Neural cell (in vitro differentiated cells): ENCODE data around the gene TIE1. TPM values are rescaled to one million over a fixed set of nuclear protein-coding genes. Genes with fewer than 3 reads are reported as not detected.

Source experiments
- H2AFZ ChIP-seq: fragments of 200-600, 300-800 bp; sonication (generic), shearing (Covaris generic); 2 replicates; pipeline ENCODE4 v1.6.0; 2014; ENCODE audit warnings: low read depth, mild to moderate bottlenecking, antibody characterized with exemption, low read length, moderate library complexity
- H3F3A ChIP-seq: fragments of 200-600 bp; shearing (Covaris generic); 2 replicates; pipeline ENCODE4 v1.6.1; 2016; ENCODE audit warnings: mild to moderate bottlenecking, moderate library complexity, mixed read lengths, antibody characterized with exemption, low read length; ENCODE audit not compliant: insufficient read depth, poor library complexity, severe bottlenecking
- H3K27ac ChIP-seq: fragments of 200-600, 300-800 bp; sonication (generic), shearing (Covaris generic); 2 replicates; pipeline ENCODE4 v1.5.1; 2014; ENCODE audit warnings: mild to moderate bottlenecking, low read length, moderate library complexity
- H3K27me3 ChIP-seq: fragments of 300-800, 200-600 bp; sonication (generic), shearing (Covaris generic); 2 replicates; pipeline ENCODE4 v1.6.0; 2014; ENCODE audit warnings: mild to moderate bottlenecking, low read depth, low read length, moderate library complexity; ENCODE audit not compliant: insufficient read depth
- H3K36me3 ChIP-seq: fragments of 300-800, 200-600 bp; sonication (generic), shearing (Covaris generic); 2 replicates; pipeline ENCODE4 v1.5.1; 2014; ENCODE audit warnings: mild to moderate bottlenecking, antibody characterized with exemption, low read length, moderate library complexity; ENCODE audit not compliant: insufficient read depth
- H3K4me2 ChIP-seq: fragments of 300-800, 200-600 bp; sonication (generic), shearing (Covaris generic); 2 replicates; pipeline ENCODE4 v1.6.0; 2014; ENCODE audit warnings: mild to moderate bottlenecking, low read length
- H3K4me3 ChIP-seq: fragments of 300-800, 200-600 bp; sonication (generic), shearing (Covaris generic); 2 replicates; pipeline ENCODE4 v1.5.1; 2014; ENCODE audit warnings: mild to moderate bottlenecking, low read length, moderate library complexity
- H3K79me2 ChIP-seq: fragments of 200-600 bp; shearing (Covaris generic); replicated peaks from 2 replicates; pipeline ENCODE4 v1.6.0; 2014; ENCODE audit warnings: mild to moderate bottlenecking, low read length, moderate library complexity; ENCODE audit not compliant: insufficient read depth
- H3K9ac ChIP-seq: fragments of 300-800, 200-600 bp; sonication (generic), shearing (Covaris generic); 2 replicates; pipeline ENCODE4 v1.6.1; 2016; ENCODE audit warnings: mild to moderate bottlenecking, low read length, mixed read lengths
- H3K9me2 ChIP-seq: fragments of 200-600 bp; shearing (Covaris generic); 2 replicates; pipeline ENCODE4 v1.6.1; 2016; ENCODE audit warnings: mild to moderate bottlenecking, low read length, mixed read lengths; ENCODE audit not compliant: insufficient read depth
- H3K9me3 ChIP-seq: fragments of 200-600, 300-800 bp; sonication (generic), shearing (Covaris generic); 2 replicates; pipeline ENCODE4 v1.6.1; 2016; ENCODE audit warnings: mild to moderate bottlenecking, mixed run types, low read length, moderate library complexity, mixed read lengths
- H4K20me1 ChIP-seq: fragments of 200-600 bp; shearing (Covaris generic); 2 replicates; pipeline ENCODE4 v1.6.1; 2016; ENCODE audit warnings: mild to moderate bottlenecking, mixed run types; ENCODE audit not compliant: insufficient read depth
- EP300 ChIP-seq: fragments of 450-650 bp; conservative IDR thresholded peaks from 2 replicates; pipeline ENCODE4 v1.6.1; 2014; ENCODE audit warnings: antibody characterized with exemption, mild to moderate bottlenecking, moderate library complexity; ENCODE audit not compliant: poor library complexity, severe bottlenecking
- EZH2 ChIP-seq: fragments of 200-600, 300-800 bp; shearing (Covaris generic), sonication (generic); IDR thresholded peaks from 2 replicates; pipeline ENCODE4 v1.6.1; 2014; ENCODE audit warnings: antibody characterized with exemption, low read length, borderline replicate concordance, mild to moderate bottlenecking; ENCODE audit not compliant: insufficient read depth, poor library complexity, severe bottlenecking
- MXI1 ChIP-seq: fragments of 450-650 bp; conservative IDR thresholded peaks from 2 replicates; pipeline ENCODE4 v1.6.1; 2014; ENCODE audit warnings: antibody characterized with exemption, mild to moderate bottlenecking; ENCODE audit not compliant: poor library complexity, severe bottlenecking
- POLR2AphosphoS5 ChIP-seq: IDR thresholded peaks from 2 replicates; pipeline ENCODE4 v1.6.1; 2012
- RAD21 ChIP-seq: fragments of 450-650 bp; conservative IDR thresholded peaks from 2 replicates; pipeline ENCODE4 v1.6.1; 2014; ENCODE audit warnings: antibody characterized with exemption, mild to moderate bottlenecking, moderate library complexity
- SMC3 ChIP-seq: fragments of 450-650 bp; conservative IDR thresholded peaks from 2 replicates; pipeline ENCODE4 v1.6.1; 2014; ENCODE audit warnings: antibody characterized with exemption, mild to moderate bottlenecking, moderate library complexity; ENCODE audit not compliant: poor library complexity
- TAF1 ChIP-seq: IDR thresholded peaks from 2 replicates; pipeline ENCODE4 v1.6.1; 2012; ENCODE audit warnings: low read depth
- polyA plus RNA-seq: library from polyadenylated mRNA; depleted of rRNA; stranded (reverse); fragments of >200 nt; gene quantifications from 2 replicates; pipeline ENCODE4 v1.2.3, GENCODE V29; 2014
- TF ChIP-seq, protein P1 (sequence below): fragments of 450-650 bp; IDR thresholded peaks from 2 replicates; pipeline ENCODE4 v1.5.1; 2014; ENCODE audit warnings: antibody characterized with exemption, mild to moderate bottlenecking, moderate library complexity; ENCODE audit not compliant: poor library complexity, severe bottlenecking
- TF ChIP-seq, protein P2 (sequence below): IDR thresholded peaks from 2 replicates; pipeline ENCODE4 v1.6.1; 2012; ENCODE audit warnings: borderline replicate concordance

Gene TIE1
- polyA plus RNA-seq, 1 donor from 2014 or later, result not detected

DNA sequence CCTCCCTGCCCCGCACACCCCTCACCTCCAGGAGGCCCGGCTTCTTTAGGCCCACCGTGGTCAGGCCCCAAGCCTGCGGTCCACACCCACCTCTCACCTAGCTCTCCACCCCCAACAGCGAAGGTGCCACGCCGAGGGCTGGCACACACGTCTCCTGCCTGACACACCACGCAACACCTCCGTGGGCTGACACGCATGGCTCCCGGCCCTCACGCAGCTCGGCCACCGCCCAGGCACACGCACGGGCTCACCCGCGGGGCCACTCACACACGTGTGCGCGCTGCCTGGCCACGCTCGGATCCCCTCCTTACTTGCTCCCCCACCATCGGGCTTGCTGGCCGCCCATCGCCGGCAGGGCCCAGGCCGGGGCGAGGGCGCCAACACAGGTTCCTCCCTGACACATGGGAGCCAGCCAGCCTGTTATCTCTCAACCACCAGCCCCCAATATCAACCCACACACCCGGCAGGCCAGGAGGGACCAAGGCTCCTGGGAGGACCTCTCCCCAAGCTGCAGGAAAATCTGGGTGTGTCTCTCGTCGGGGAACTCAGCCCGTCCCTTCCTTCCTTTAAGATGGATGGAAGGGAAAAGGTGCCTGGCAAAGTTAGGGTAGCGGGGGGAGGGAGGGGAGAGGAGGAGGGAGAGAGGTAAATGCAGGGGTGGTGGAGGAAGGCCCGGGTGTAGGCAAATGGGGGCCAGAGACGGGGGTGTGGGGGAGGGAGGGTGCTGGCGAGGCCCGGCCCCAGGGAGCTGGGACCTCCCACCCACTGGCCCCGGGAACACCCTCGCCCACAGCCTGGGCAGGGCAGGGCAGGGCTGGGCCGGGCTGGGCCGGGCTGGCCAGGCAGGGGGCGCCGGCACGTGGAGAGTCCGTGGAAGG is 66.5 kb downstream of the TIE1 start:
- Histone ChIP-seq H3K9me2 (no peaks in the 10 kb centered on the region), H4K20me1 (no peaks in the 10 kb centered on the region), H3K9ac (no peak overlapping the region), H3K9me3 (no peaks in the 10 kb centered on the region), H2AFZ (no peak overlapping the region), H3K79me2 (peaks cover 3% of the 10 kb centered on the region), H3F3A (no peaks in the 10 kb centered on the region), H3K27ac (no peak overlapping the region), H3K4me3 (peak overlapping the region; percentile 53), H3K27me3 (no peaks in the 10 kb centered on the region), H3K36me3 (no peaks in the 10 kb centered on the region), H3K4me2 (no peak overlapping the region)
- TF ChIP-seq POLR2AphosphoS5, result no peak
- no peak for TF ChIP-seq MXI1
- TF ChIP-seq EZH2, result no peak
- no peak for TF ChIP-seq EP300
- TF ChIP-seq, protein P1, sequence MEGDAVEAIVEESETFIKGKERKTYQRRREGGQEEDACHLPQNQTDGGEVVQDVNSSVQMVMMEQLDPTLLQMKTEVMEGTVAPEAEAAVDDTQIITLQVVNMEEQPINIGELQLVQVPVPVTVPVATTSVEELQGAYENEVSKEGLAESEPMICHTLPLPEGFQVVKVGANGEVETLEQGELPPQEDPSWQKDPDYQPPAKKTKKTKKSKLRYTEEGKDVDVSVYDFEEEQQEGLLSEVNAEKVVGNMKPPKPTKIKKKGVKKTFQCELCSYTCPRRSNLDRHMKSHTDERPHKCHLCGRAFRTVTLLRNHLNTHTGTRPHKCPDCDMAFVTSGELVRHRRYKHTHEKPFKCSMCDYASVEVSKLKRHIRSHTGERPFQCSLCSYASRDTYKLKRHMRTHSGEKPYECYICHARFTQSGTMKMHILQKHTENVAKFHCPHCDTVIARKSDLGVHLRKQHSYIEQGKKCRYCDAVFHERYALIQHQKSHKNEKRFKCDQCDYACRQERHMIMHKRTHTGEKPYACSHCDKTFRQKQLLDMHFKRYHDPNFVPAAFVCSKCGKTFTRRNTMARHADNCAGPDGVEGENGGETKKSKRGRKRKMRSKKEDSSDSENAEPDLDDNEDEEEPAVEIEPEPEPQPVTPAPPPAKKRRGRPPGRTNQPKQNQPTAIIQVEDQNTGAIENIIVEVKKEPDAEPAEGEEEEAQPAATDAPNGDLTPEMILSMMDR, result no peak
- TF ChIP-seq SMC3, result no peak
- TF ChIP-seq, protein P2, sequence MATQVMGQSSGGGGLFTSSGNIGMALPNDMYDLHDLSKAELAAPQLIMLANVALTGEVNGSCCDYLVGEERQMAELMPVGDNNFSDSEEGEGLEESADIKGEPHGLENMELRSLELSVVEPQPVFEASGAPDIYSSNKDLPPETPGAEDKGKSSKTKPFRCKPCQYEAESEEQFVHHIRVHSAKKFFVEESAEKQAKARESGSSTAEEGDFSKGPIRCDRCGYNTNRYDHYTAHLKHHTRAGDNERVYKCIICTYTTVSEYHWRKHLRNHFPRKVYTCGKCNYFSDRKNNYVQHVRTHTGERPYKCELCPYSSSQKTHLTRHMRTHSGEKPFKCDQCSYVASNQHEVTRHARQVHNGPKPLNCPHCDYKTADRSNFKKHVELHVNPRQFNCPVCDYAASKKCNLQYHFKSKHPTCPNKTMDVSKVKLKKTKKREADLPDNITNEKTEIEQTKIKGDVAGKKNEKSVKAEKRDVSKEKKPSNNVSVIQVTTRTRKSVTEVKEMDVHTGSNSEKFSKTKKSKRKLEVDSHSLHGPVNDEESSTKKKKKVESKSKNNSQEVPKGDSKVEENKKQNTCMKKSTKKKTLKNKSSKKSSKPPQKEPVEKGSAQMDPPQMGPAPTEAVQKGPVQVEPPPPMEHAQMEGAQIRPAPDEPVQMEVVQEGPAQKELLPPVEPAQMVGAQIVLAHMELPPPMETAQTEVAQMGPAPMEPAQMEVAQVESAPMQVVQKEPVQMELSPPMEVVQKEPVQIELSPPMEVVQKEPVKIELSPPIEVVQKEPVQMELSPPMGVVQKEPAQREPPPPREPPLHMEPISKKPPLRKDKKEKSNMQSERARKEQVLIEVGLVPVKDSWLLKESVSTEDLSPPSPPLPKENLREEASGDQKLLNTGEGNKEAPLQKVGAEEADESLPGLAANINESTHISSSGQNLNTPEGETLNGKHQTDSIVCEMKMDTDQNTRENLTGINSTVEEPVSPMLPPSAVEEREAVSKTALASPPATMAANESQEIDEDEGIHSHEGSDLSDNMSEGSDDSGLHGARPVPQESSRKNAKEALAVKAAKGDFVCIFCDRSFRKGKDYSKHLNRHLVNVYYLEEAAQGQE, result no peak
- no peak for TF ChIP-seq TAF1
- TF ChIP-seq RAD21, result no peak

DNA sequence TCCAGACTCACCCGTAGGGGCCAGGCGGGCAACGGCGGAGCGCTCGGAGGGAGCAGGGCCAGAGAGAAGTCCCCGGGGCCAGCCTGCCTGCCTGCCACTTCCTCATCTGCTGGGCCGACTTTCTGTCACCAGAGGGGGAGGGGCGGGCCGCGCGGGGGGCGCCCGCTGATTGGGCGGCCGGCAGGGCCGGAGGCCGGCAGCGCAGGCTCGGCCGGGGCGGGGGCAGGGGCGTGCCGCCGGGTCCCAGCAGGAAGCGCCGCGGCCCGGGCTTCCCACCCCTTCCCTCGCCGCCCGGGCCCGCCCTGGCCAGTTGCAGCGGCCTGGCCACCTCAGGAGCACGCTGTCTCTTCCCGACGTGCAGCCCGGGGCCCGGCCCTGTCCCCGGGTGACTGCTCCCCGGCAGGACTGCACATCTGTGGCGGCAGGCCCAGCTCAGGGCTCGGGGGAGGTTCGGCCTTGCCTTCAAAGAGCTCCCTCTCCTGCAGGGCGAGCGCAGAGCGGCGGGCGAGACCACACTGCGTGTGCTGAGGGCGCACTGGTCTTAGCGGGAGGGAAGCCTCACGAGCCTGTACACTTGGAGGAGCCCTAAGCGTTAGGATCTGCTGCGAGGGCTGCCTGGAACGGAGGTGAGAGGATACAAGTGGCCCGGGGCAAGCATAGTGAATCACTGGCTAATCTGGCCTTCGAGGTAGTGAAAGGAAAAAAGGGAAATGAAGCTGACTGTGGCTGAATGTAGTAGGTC is 67.3 kb downstream of the TIE1 start, which contains the start of gene ELOVL1:
TSS of gene ELOVL1 (minus strand) at position 108 of the 742 bp plus-strand sequence. CDS start 2,402 bp downstream, outside the sequence.
- no peaks in the 10 kb centered on the region for H3K9me3 ChIP-seq
- H3K9me2 ChIP-seq, result no peaks in the 10 kb centered on the region
- H3F3A ChIP-seq, result no peaks in the 10 kb centered on the region
- no peaks in the 10 kb centered on the region for H3K36me3 ChIP-seq
- H3K4me2 ChIP-seq, result no peak within 1 kb of the TSS
- H3K27ac ChIP-seq, result peak within 1 kb of the TSS; percentile 9
- no peaks in the 10 kb centered on the region for H4K20me1 ChIP-seq
- no peaks in the 10 kb centered on the region for H3K27me3 ChIP-seq
- peak within 1 kb of the TSS; percentile 14 for H2AFZ ChIP-seq
- peak within 1 kb of the TSS; percentile 61 for H3K4me3 ChIP-seq
- TF ChIP-seq, protein P1, result peak; percentile 56
- peak; percentile 21 for TF ChIP-seq RAD21
- TF ChIP-seq SMC3, result peak; percentile 46
- TF ChIP-seq MXI1, result peak; percentile 45
- no peak for TF ChIP-seq EP300
- peaks cover 3% of the 10 kb centered on the region for H3K79me2 ChIP-seq
- peak within 1 kb of the TSS; percentile 51 for H3K9ac ChIP-seq
